ENCODE data around the gene WARS2. TPM values are rescaled to one million over a fixed set of nuclear protein-coding genes. Genes with fewer than 3 reads are reported as not detected.

Gene WARS2
- total RNA-seq, 1 donor from 2014 or later, result 9.3 TPM

- DNase-seq (no peak), ATAC-seq (peak; percentile 23)
Observed at GRCh38 chr1:119097380-119097779, 43.1 kb downstream of the WARS2 start.

DNA sequence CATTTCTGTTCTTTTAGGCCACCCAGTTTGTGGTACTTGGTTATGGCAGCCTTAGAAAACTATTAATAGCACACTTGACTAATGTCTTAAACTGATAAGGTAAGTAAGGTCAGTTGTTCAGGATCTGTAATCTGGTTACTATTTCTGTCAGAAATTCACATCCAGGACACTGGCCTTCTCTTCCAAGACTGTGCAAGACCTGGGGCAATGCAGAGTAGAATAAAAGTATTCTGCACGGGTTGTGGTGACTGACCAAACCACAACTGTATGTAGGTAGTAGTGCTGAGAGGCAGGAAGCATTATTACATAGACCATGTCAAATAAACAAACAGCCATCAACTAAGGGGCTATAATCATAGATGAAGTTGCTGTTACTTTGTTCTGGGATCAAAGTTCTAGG, 46.7 kb downstream of the WARS2 start:
- intact Hi-C loops (cut with micrococcal nuclease), result no loop called here
- no peak for DNase-seq
- peak; percentile 57 for ATAC-seq

More at GRCh38 chr1:119097380-119097779, 43.1 kb downstream of the WARS2 start:
- intact Hi-C loops (cut with micrococcal nuclease), result no loop called here

- DNase-seq, result no peak
- intact Hi-C loops (cut with micrococcal nuclease), result no loop called here
- peak; percentile 27 for ATAC-seq
Observed at GRCh38 chr1:119091618-119092017, 48.8 kb downstream of the WARS2 start.

DNA sequence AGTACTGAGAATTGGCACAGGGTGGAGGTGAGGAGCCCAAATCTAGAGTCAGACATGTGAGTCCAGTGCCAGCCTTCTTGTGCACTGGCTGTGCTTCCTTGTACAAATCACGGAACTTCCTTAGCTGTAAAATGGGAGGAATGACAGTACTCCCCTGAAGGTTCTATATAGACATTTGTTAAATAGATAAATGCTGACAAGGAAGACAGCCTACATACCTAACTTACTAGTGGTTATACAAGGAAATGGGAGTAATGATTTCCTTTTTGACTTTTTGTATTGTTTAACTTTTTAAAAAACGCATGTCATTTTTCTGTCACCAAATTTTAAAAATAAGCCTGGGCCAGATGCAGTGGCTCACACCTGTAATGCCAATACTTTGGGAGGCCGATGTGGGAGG, 50.2 kb downstream of the WARS2 start:
- no peak for ATAC-seq
- DNase-seq, result no peak
- intact Hi-C loops (cut with micrococcal nuclease), result no loop called here

- intact Hi-C loops (cut with micrococcal nuclease), result no loop called here
Observed at GRCh38 chr1:119086830-119087229, 53.6 kb downstream of the WARS2 start.

DNA sequence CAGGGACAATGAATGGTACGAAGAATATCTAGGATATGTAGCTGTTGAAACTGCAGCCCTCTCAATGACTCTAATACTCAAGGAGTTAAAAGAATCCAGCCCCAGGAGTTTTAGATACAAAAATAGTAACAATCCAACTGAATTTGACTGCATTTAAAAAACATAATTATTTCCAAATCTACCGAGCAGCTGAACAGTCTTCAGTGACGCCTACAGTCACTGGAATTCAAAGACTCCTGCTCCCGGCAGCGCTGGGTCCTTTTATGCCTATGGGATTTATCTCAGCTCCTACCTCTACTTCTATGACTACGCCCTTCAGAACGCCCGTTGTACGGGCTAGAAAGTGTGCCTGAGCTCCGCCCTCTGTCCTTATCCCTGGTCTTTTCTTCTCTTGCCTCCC, 55.7 kb downstream of the WARS2 start:
- DNase-seq (no peak), ATAC-seq (peak; percentile 43)

More at GRCh38 chr1:119086830-119087229, 53.6 kb downstream of the WARS2 start:
- ATAC-seq, result no peak
- DNase-seq, result no peak

DNA sequence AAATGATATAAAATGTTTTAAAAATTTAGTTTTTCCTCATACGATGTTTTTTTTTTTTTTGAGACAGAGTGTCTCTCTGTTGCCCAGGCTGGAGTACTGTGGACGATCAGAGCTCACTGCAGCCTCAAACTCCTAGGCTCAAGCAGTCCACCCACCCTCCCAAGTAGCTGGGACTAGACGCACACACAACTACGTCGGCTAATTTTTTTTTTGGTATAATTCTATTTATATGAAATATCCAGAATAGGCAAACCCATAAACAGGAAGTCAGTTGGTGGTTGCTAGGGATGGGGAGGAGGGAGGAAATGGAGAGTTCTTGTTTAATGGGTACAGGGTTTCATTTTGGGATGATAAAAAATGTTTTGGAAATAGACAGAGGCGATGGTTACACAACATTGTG, 56.5 kb downstream of the WARS2 start:
- no peak for DNase-seq
- intact Hi-C loops (cut with micrococcal nuclease), result no loop called here
- ATAC-seq, result no peak

More for the DNA sequence above, 55.7 kb downstream of the WARS2 start:
- intact Hi-C loops (cut with micrococcal nuclease), result no loop called here

- intact Hi-C loops (cut with micrococcal nuclease), result no loop called here
- ATAC-seq, result no peak
- no peak for DNase-seq
Observed at GRCh38 chr1:119083479-119083878, 57.0 kb downstream of the WARS2 start.

- DNase-seq, result no peak
- no peak for ATAC-seq
- intact Hi-C loops (cut with micrococcal nuclease), result no loop called here
Observed at GRCh38 chr1:119081700-119082099, 58.8 kb downstream of the WARS2 start.

DNA sequence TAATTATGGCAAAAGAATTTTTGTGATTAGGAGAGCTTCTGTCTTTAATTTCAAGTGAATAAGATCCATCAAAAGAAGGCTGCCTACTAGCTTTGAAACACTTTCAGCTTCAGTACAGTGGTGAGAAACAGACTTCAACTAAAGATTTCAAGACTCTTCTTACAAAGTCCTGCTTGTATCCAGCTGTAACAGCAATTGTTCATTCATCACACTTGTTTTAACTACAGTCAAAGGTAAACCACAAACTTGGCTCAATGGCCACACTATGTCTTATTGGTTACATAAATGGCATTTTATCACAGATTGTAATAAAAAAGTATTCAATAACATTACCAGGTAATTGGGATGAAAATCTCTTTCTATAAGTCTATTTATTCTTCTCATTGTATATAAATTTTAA, 59.2 kb downstream of the WARS2 start:
- ATAC-seq (no peak), DNase-seq (no peak)
- intact Hi-C loops (cut with micrococcal nuclease), result no loop called here

- intact Hi-C loops (cut with micrococcal nuclease), result no loop called here
- no peak for DNase-seq
- peak; percentile 63 for ATAC-seq
Observed at GRCh38 chr1:119080586-119080985, 59.9 kb downstream of the WARS2 start.

DNA sequence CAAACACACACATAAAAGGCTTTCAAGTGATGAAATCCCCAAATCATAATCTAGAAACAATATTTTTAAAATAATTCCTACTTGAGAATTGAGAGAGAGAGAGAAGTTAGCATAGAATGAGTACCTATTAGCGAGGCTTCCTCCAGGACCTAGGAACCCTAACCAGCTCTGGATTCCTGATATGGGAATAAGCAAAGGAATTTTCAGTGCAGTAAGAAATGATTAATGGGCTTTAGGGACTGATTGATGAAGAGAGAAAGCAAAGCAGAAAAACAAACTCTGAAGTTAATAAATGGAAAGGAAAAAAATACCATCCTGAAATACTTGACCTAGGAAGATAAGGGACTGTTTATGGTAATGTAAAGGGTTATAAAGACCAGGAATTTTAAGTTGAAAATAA, 60.6 kb downstream of the WARS2 start:
- DNase-seq (no peak), ATAC-seq (no peak)
- intact Hi-C loops (cut with micrococcal nuclease), result no loop called here

- intact Hi-C loops (cut with micrococcal nuclease), result no loop called here
- ATAC-seq, result peak; percentile 71
- no peak for DNase-seq
Observed at GRCh38 chr1:119075614-119076013, 64.8 kb downstream of the WARS2 start.

- intact Hi-C loops (cut with micrococcal nuclease), result no loop called here
- ATAC-seq (no peak), DNase-seq (no peak)
Observed at GRCh38 chr1:119071321-119071720, 69.1 kb downstream of the WARS2 start.

GRCh38 chr1:119069682-119070081, 70.8 kb downstream of the WARS2 start:
- DNase-seq (no peak), ATAC-seq (no peak)
- intact Hi-C loops (cut with micrococcal nuclease), result no loop called here

GRCh38 chr1:119068427-119068826, 72.0 kb downstream of the WARS2 start:
- no peak for DNase-seq
- intact Hi-C loops (cut with micrococcal nuclease), result no loop called here
- no peak for ATAC-seq

- DNase-seq (no peak), ATAC-seq (peak; percentile 54)
- intact Hi-C loops (cut with micrococcal nuclease), result no loop called here
Observed at GRCh38 chr1:119061700-119062099, 78.8 kb downstream of the WARS2 start.

- ATAC-seq (no peak), DNase-seq (no peak)
- intact Hi-C loops (cut with micrococcal nuclease), result no loop called here
Observed at GRCh38 chr1:119055568-119055967, 84.9 kb downstream of the WARS2 start.

DNA sequence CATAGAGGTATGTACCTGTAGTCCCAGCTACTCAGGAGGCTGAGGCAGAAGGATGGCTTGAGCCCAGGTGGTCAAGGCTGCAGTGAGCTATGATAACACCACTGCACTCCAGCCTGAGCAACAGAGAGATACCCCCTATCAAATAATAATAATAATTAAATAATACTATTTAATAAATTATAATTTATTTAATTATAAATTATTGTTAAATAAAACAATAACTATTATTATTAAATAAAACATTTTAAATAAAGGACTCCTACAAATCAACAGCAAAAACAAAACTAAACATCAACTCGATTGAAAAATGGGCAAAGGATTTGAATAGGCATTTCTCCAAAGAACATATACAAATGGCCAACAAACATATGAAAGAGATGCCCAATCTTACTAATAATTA, 86.5 kb downstream of the WARS2 start:
- no peak for DNase-seq
- intact Hi-C loops (cut with micrococcal nuclease), result no loop called here
- ATAC-seq, result no peak

DNA sequence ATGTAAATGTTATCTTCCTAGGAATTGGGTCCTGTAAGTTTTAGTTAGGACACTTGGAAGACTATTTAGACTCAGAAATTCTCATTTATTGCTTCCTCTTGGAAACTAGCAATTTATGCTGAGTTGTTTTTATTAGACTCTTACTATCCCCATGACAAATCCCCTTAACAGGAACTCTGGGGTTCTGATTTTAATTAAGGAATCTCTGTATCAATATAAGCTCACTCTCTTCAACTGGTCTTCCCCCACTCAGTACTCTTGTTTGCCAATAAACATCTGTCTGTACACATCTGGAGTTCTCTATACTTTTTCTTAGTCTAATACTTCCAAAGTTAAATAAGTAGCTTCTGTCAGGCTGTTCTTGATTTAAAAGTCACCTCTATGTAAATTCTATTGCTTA, 88.2 kb downstream of the WARS2 start:
- DNase-seq (no peak), ATAC-seq (no peak)
- intact Hi-C loops (cut with micrococcal nuclease), result no loop called here

GRCh38 chr1:119048624-119049404, 91.6 kb downstream of the WARS2 start:
- DNase-seq (no peak), ATAC-seq (no peak)
- intact Hi-C loops (cut with micrococcal nuclease), result no loop called here
